Measurements from ENCODE around the gene CERS6. TPM values are rescaled to one million over a fixed set of nuclear protein-coding genes. Genes with fewer than 3 reads are reported as not detected.
"Not testable (repeated sequence)": the region's sequence is repeated elsewhere in the genome, so short reads cannot be mapped to it uniquely, and the experiment has no call there.

CERS6 gene
- total RNA-seq, 1 donor from 2014 or later: 55.3 TPM

- no peak for DNase-seq (ENCODE audit: low read depth)
- FAIRE-seq: no peak
- Histone ChIP-seq H3K4me3 (ENCODE audit: low read depth, low read length) (no peak overlapping the region), H3K27me3 (ENCODE audit: control insufficient read depth, insufficient read depth, low read length) (no peaks in the 10 kb centered on the region), H3K36me3 (ENCODE audit: control insufficient read depth, insufficient read depth, low read length) (no peaks in the 10 kb centered on the region)
- no peak for TF ChIP-seq CTCF (IDR thresholded peaks at IDR 0.05; ENCODE audit: insufficient read depth, low read length, severe bottlenecking)
These were observed 198.6 kb downstream of the CERS6 start for GRCh38 chr2:168654705-168655104.

- Histone ChIP-seq H3K36me3 (ENCODE audit: control insufficient read depth, insufficient read depth, low read length) (no peaks in the 10 kb centered on the region), H3K27me3 (ENCODE audit: control insufficient read depth, insufficient read depth, low read length) (no peaks in the 10 kb centered on the region), H3K4me3 (ENCODE audit: low read depth, low read length) (no peak overlapping the region)
- no peak for TF ChIP-seq CTCF (IDR thresholded peaks at IDR 0.05; ENCODE audit: insufficient read depth, low read length, severe bottlenecking)
- no peak for DNase-seq (ENCODE audit: low read depth)
- FAIRE-seq: no peak
These were observed 199.1 kb downstream of the CERS6 start for GRCh38 chr2:168655207-168655606.

GRCh38 chr2:168657378-168657777 is 201.3 kb downstream of the CERS6 start:
- H3K27me3 ChIP-seq (ENCODE audit: control insufficient read depth, insufficient read depth, low read length); DNase-seq (ENCODE audit: low read depth); H3K4me3 ChIP-seq (ENCODE audit: low read depth, low read length); FAIRE-seq; H3K36me3 ChIP-seq (ENCODE audit: control insufficient read depth, insufficient read depth, low read length): not testable (repeated sequence)

- FAIRE-seq (no peak), DNase-seq (ENCODE audit: low read depth) (no peak)
- Histone ChIP-seq H3K27me3 (ENCODE audit: control insufficient read depth, insufficient read depth, low read length) (no peaks in the 10 kb centered on the region), H3K4me3 (ENCODE audit: low read depth, low read length) (no peak overlapping the region), H3K36me3 (ENCODE audit: control insufficient read depth, insufficient read depth, low read length) (no peaks in the 10 kb centered on the region)
- TF ChIP-seq CTCF (IDR thresholded peaks at IDR 0.05; ENCODE audit: insufficient read depth, low read length, severe bottlenecking): no peak
These were observed 202.6 kb downstream of the CERS6 start for GRCh38 chr2:168658706-168659105.

GRCh38 chr2:168660870-168661862 is 205.1 kb downstream of the CERS6 start:
- no peaks in the 10 kb centered on the region for H3K27me3 ChIP-seq (ENCODE audit: control insufficient read depth, insufficient read depth, low read length)
- FAIRE-seq (no peak), DNase-seq (ENCODE audit: low read depth) (no peak)
- no peak overlapping the region for H3K4me3 ChIP-seq (ENCODE audit: low read depth, low read length)
- no peaks in the 10 kb centered on the region for H3K36me3 ChIP-seq (ENCODE audit: control insufficient read depth, insufficient read depth, low read length)
- no peak for TF ChIP-seq CTCF (IDR thresholded peaks at IDR 0.05; ENCODE audit: insufficient read depth, low read length, severe bottlenecking)

GRCh38 chr2:168661863-168662256 is 205.8 kb downstream of the CERS6 start:
- no peaks in the 10 kb centered on the region for H3K36me3 ChIP-seq (ENCODE audit: control insufficient read depth, insufficient read depth, low read length)
- no peak for TF ChIP-seq CTCF (IDR thresholded peaks at IDR 0.05; ENCODE audit: insufficient read depth, low read length, severe bottlenecking)
- no peak for DNase-seq (ENCODE audit: low read depth)
- no peak for FAIRE-seq
- H3K4me3 ChIP-seq (ENCODE audit: low read depth, low read length): no peak overlapping the region
- no peaks in the 10 kb centered on the region for H3K27me3 ChIP-seq (ENCODE audit: control insufficient read depth, insufficient read depth, low read length)

Data from bronchial epithelial cell (primary cell).